Gastroesophageal sphincter (tissue), 4 donors: ENCODE data around the gene MS4A18. TPM values are rescaled to one million over a fixed set of nuclear protein-coding genes. Genes with fewer than 3 reads are reported as not detected.

Experiments
- ATAC-seq: fragments of 150-250 bp; one replicate; pipeline ENCODE4 v1.9.1; 2016; ENCODE audit warnings: mild to moderate bottlenecking, moderate library complexity
- H3K27ac ChIP-seq, 4 donors: fragments of 200-600 bp; sonication (generic) in 3 of 4; 1 replicate in 3 of 4; 2 replicates in 1 of 4; pipeline ENCODE4 v1.5.1; 2016 to 2019
- H3K27me3 ChIP-seq: fragments of 200-600 bp; sonication (generic); one replicate; pipeline ENCODE4 v1.5.1; 2019
- H3K36me3 ChIP-seq, 2 donors: fragments of 200-600 bp; sonication (generic); one replicate each; pipeline ENCODE4 v1.5.1; 2019; ENCODE audit warnings: control low read depth in 1 of 2
- H3K4me1 ChIP-seq, 3 donors: fragments of 200-600 bp; sonication (generic); 1 replicate in 2 of 3; 2 replicates in 1 of 3; pipeline ENCODE4 v1.5.1; 2016 to 2019; ENCODE audit warnings: control low read depth in 2 of 3
- H3K4me3 ChIP-seq, 2 donors: fragments of 200-600 bp; sonication (generic); one replicate each; pipeline ENCODE4 v1.5.1; 2019; ENCODE audit warnings: mild to moderate bottlenecking in 1 of 2, moderate library complexity in 1 of 2
- H3K9me3 ChIP-seq, 3 donors: fragments of 200-600 bp; sonication (generic); one replicate each; pipeline ENCODE4 v1.5.1; 2017 to 2019; ENCODE audit warnings: control low read depth in 2 of 3
- CTCF ChIP-seq, 4 experiments: fragments of 200-600 bp in 2 of 4; fragments of 450-650 bp in 2 of 4; sonication (generic) in 1 of 4; IDR thresholded peaks; one replicate each; pipeline ENCODE4 v1.5.1; 2017 to 2019; ENCODE audit warnings: antibody characterized with exemption in 4 of 4, mild to moderate bottlenecking in 2 of 4, moderate library complexity in 2 of 4
- EP300 ChIP-seq: sonication (generic); formaldehyde crosslinking; IDR thresholded peaks from one replicate; pipeline ENCODE4 v1.6.1; 2017; ENCODE audit warnings: antibody characterized with exemption, mild to moderate bottlenecking
- POLR2A ChIP-seq, 2 donors: fragments of 450-650 bp; IDR thresholded peaks; one replicate each; pipeline ENCODE4 v1.6.1; 2017; ENCODE audit warnings: antibody characterized with exemption in 2 of 2, mild to moderate bottlenecking in 2 of 2, moderate library complexity in 1 of 2
- POLR2AphosphoS5 ChIP-seq: sonication (generic); formaldehyde crosslinking; IDR thresholded peaks from one replicate; pipeline ENCODE4 v1.6.1; 2017; ENCODE audit warnings: antibody characterized with exemption
- WGBS, 2 donors: methylation state at CpG; one replicate each; pipeline ENCODE4 v1.1.5; 2018; ENCODE audit warnings: low coverage in 1 of 2; 5-methylcytosine and 5-hydroxymethylcytosine counted together
- total RNA-seq, 4 donors: library from RNA; depleted of rRNA; stranded (reverse); fragments of >200 nt; gene quantifications; one replicate each; pipeline ENCODE4 v1.1.0, GENCODE V29; 2016

The MS4A18 gene
- total RNA-seq, 4 donors from 2014 or later: not detected

- no peaks in the 10 kb centered on the region for H3K4me1 ChIP-seq
- H3K36me3 ChIP-seq: no peaks in the 10 kb centered on the region
- ATAC-seq: no peak
- no peak overlapping the region for H3K4me3 ChIP-seq
- WGBS, 2 donors: 78 to 100% methylated on average over 2 to 4 of the region's 10 CpGs
- no peak overlapping the region for H3K27ac ChIP-seq
- H3K27me3 ChIP-seq: peaks cover 26% of the 10 kb centered on the region
- H3K9me3 ChIP-seq: peaks cover 0 to 17% (median 0%) of the 10 kb centered on the region in 3 donors
- no peak for TF ChIP-seq POLR2AphosphoS5
- TF ChIP-seq CTCF (IDR thresholded peaks at IDR 0.05): no peak
- TF ChIP-seq EP300: no peak
- TF ChIP-seq POLR2A (IDR thresholded peaks at IDR 0.05): no peak
These were observed 5.8 kb upstream of the MS4A18 start for GRCh38 chr11:60718524-60719316.

- WGBS, 2 donors: 82 to 90% methylated on average over 2 to 4 of the region's 4 CpGs
- H3K27me3 ChIP-seq: peaks cover 22% of the 10 kb centered on the region
- no peaks in the 10 kb centered on the region for H3K4me1 ChIP-seq
- H3K9me3 ChIP-seq: peaks cover 0 to 17% (median 0%) of the 10 kb centered on the region in 3 donors
- H3K4me3 ChIP-seq: no peak overlapping the region
- no peak for TF ChIP-seq CTCF (IDR thresholded peaks at IDR 0.05)
- TF ChIP-seq POLR2AphosphoS5: no peak
- no peak for TF ChIP-seq EP300
- no peak for TF ChIP-seq POLR2A (IDR thresholded peaks at IDR 0.05)
- ATAC-seq: no peak
- no peaks in the 10 kb centered on the region for H3K36me3 ChIP-seq
- H3K27ac ChIP-seq: no peak overlapping the region
These were observed 5.1 kb upstream of the MS4A18 start for GRCh38 chr11:60719391-60719790.

- Histone ChIP-seq H3K9me3 (peaks cover 0 to 17% (median 0%) of the 10 kb centered on the region in 3 donors), H3K27me3 (peaks cover 22% of the 10 kb centered on the region), H3K4me1 (no peaks in the 10 kb centered on the region), H3K27ac (no peak overlapping the region), H3K4me3 (no peak overlapping the region), H3K36me3 (no peaks in the 10 kb centered on the region)
- WGBS, 2 donors: 70 to 83% methylated on average over 5 to 6 of the region's 6 CpGs
- no peak for ATAC-seq
- TF ChIP-seq CTCF (IDR thresholded peaks at IDR 0.05) (no peak), EP300 (no peak), POLR2AphosphoS5 (no peak), POLR2A (IDR thresholded peaks at IDR 0.05) (no peak)
These were observed 4.1 kb upstream of the MS4A18 start for GRCh38 chr11:60720460-60720859.

GRCh38 chr11:60725592-60725991 lies 1.1 kb downstream of the MS4A18 start:
- Histone ChIP-seq H3K9me3 (no peaks in the 10 kb centered on the region), H3K4me1 (no peaks in the 10 kb centered on the region), H3K27ac (no peak overlapping the region), H3K36me3 (no peaks in the 10 kb centered on the region), H3K4me3 (no peak overlapping the region), H3K27me3 (peaks cover 17% of the 10 kb centered on the region)
- TF ChIP-seq POLR2A (IDR thresholded peaks at IDR 0.05): no peak
- no peak for TF ChIP-seq EP300
- TF ChIP-seq CTCF (IDR thresholded peaks at IDR 0.05): no peak
- no peak for TF ChIP-seq POLR2AphosphoS5
- ATAC-seq: no peak
- 50 to 86% methylated on average over 1 of the region's 1 CpG for WGBS, 2 donors

GRCh38 chr11:60731586-60731985 lies 7.1 kb downstream of the MS4A18 start:
- no peaks in the 10 kb centered on the region for H3K4me1 ChIP-seq
- no peak overlapping the region for H3K4me3 ChIP-seq
- no peak overlapping the region for H3K27ac ChIP-seq
- H3K36me3 ChIP-seq: no peaks in the 10 kb centered on the region
- TF ChIP-seq POLR2A (IDR thresholded peaks at IDR 0.05) (no peak), EP300 (no peak), CTCF (IDR thresholded peaks at IDR 0.05) (no peak), POLR2AphosphoS5 (no peak)
- peaks cover 15% of the 10 kb centered on the region for H3K27me3 ChIP-seq
- WGBS, 2 donors: 24 to 50% methylated on average over 8 of the region's 8 CpGs
- no peak for ATAC-seq
- H3K9me3 ChIP-seq: no peaks in the 10 kb centered on the region
